SU-DHL-6 (cell line): ENCODE measurements around the gene MAML3.

Experiments
- H2AFZ ChIP-seq: fragments of 200-600 bp; sonication (generic); 2 replicates; pipeline ENCODE4 v1.6.1; 2014; ENCODE audit warnings: low read depth, mild to moderate bottlenecking, moderate library complexity, mixed read lengths, antibody characterized with exemption, low read length; ENCODE audit not compliant: severe bottlenecking
- H3F3A ChIP-seq: fragments of 200-600 bp; shearing (Covaris generic); 2 replicates; pipeline ENCODE4 v1.6.0; 2016; ENCODE audit warnings: antibody characterized with exemption, mild to moderate bottlenecking; ENCODE audit not compliant: insufficient read depth
- H3K27ac ChIP-seq: fragments of 200-600 bp; sonication (generic); 2 replicates; pipeline ENCODE4 v1.5.1; 2016; ENCODE audit warnings: low read depth, mild to moderate bottlenecking, low read length, moderate library complexity, mixed read lengths
- H3K27me3 ChIP-seq: fragments of 200-600 bp; sonication (generic), shearing (Covaris generic); 2 replicates; pipeline ENCODE4 v1.6.0; 2014; ENCODE audit warnings: mild to moderate bottlenecking, low read length
- H3K36me3 ChIP-seq: fragments of 200-600 bp; sonication (generic); 2 replicates; pipeline ENCODE4 v1.6.1; 2014; ENCODE audit warnings: mild to moderate bottlenecking, low read length, mixed read lengths
- H3K4me2 ChIP-seq: fragments of 300-600, 200-600 bp; shearing (Covaris generic), sonication (generic); 2 replicates; pipeline ENCODE4 v1.6.0; 2014; ENCODE audit warnings: low read length, low read depth, mild to moderate bottlenecking; ENCODE audit not compliant: poor library complexity, severe bottlenecking
- H3K4me3 ChIP-seq: fragments of 200-600 bp; sonication (generic); 2 replicates; pipeline ENCODE4 v1.5.1; 2014; ENCODE audit warnings: antibody characterized with exemption, low read length, mild to moderate bottlenecking, mixed read lengths; ENCODE audit not compliant: insufficient read depth, poor library complexity, severe bottlenecking
- H3K79me2 ChIP-seq: fragments of 200-600 bp; sonication (generic); 2 replicates; pipeline ENCODE4 v1.6.1; 2014; ENCODE audit warnings: mild to moderate bottlenecking, low read length, moderate library complexity; ENCODE audit not compliant: insufficient read depth
- H3K9ac ChIP-seq: fragments of 200-600 bp; sonication (generic); 2 replicates; pipeline ENCODE4 v1.7.0; 2014; ENCODE audit warnings: mild to moderate bottlenecking, low read length
- H3K9me2 ChIP-seq: fragments of 200-600 bp; sonication (generic); replicated peaks from 2 replicates; pipeline ENCODE4 v1.6.1; 2014; ENCODE audit warnings: low read length; ENCODE audit not compliant: insufficient read depth
- H3K9me3 ChIP-seq: fragments of 200-600 bp; sonication (generic); 2 replicates; pipeline ENCODE4 v1.6.1; 2014; ENCODE audit warnings: low read length, mixed read lengths; ENCODE audit not compliant: insufficient read depth
- H4K20me1 ChIP-seq: fragments of 200-600 bp; sonication (generic); 2 replicates; pipeline ENCODE4 v1.6.1; 2014; ENCODE audit warnings: low read depth, mild to moderate bottlenecking, antibody characterized with exemption, low read length, moderate library complexity, mixed read lengths
- CTCF ChIP-seq: fragments of 200-600 bp; sonication (generic); IDR thresholded peaks from one replicate; pipeline ENCODE4 v1.5.1; 2017; ENCODE audit warnings: antibody characterized with exemption, mild to moderate bottlenecking, low read length, moderate library complexity; ENCODE audit not compliant: insufficient read depth, poor library complexity, severe bottlenecking
- EZH2phosphoT487 ChIP-seq: fragments of 200-600 bp; sonication (generic), shearing (Covaris generic); conservative IDR thresholded peaks from 2 replicates; pipeline ENCODE4 v1.6.1; 2018; ENCODE audit warnings: mild to moderate bottlenecking, antibody characterized with exemption, low read length, moderate library complexity, mixed read lengths

MAML3 gene

GRCh38 chr4:139865537-139865936 is 288.4 kb downstream of the MAML3 start:
- Histone ChIP-seq H4K20me1 (no peaks in the 10 kb centered on the region), H3K9me2 (no peaks in the 10 kb centered on the region)

GRCh38 chr4:139863531-139863930 is 290.5 kb downstream of the MAML3 start:
- Histone ChIP-seq H3K36me3 (no peaks in the 10 kb centered on the region), H3K9me3 (no peaks in the 10 kb centered on the region), H3K4me2 (no peak overlapping the region), H3K9me2 (no peaks in the 10 kb centered on the region), H3K4me3 (no peak overlapping the region), H4K20me1 (no peaks in the 10 kb centered on the region), H3K9ac (no peak overlapping the region), H3K27me3 (no peaks in the 10 kb centered on the region), H3K27ac (no peak overlapping the region), H3F3A (no peaks in the 10 kb centered on the region), H3K79me2 (no peaks in the 10 kb centered on the region), H2AFZ (no peak overlapping the region)
- TF ChIP-seq EZH2phosphoT487 (no peak), CTCF (no peak)

More at GRCh38 chr4:139865537-139865936, 288.4 kb downstream of the MAML3 start:
- H3K27ac ChIP-seq: no peak overlapping the region
- no peak overlapping the region for H2AFZ ChIP-seq
- H3K4me2 ChIP-seq: no peak overlapping the region
- H3K79me2 ChIP-seq: no peaks in the 10 kb centered on the region
- no peak overlapping the region for H3K4me3 ChIP-seq
- no peaks in the 10 kb centered on the region for H3F3A ChIP-seq
- H3K27me3 ChIP-seq: no peaks in the 10 kb centered on the region
- no peak for TF ChIP-seq CTCF
- no peak for TF ChIP-seq EZH2phosphoT487
- H3K9me3 ChIP-seq: no peaks in the 10 kb centered on the region
- H3K36me3 ChIP-seq: no peaks in the 10 kb centered on the region
- H3K9ac ChIP-seq: no peak overlapping the region

DNA sequence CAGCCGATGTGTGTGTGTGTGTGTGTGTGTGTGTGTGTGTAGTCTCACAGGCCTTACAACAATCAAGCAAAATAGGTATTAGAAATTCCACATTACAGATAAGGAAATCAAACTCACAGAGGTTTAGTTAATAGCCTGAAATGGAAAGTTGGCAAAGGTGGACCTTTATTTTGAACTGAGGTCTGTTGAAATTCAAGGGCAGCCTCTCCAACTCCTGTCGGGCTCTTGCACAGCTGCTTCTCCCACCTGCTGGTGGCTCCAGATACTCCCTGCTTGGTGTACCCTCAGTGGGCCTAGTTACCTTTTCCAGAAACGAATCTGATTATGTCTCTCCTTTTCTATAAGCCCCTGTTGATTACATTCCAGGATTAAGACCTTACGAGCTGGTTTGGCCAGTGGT is 292.5 kb downstream of the MAML3 start:
- H2AFZ ChIP-seq: no peak overlapping the region
- no peak for TF ChIP-seq EZH2phosphoT487
- no peak for TF ChIP-seq CTCF
- no peak overlapping the region for H3K4me2 ChIP-seq

DNA sequence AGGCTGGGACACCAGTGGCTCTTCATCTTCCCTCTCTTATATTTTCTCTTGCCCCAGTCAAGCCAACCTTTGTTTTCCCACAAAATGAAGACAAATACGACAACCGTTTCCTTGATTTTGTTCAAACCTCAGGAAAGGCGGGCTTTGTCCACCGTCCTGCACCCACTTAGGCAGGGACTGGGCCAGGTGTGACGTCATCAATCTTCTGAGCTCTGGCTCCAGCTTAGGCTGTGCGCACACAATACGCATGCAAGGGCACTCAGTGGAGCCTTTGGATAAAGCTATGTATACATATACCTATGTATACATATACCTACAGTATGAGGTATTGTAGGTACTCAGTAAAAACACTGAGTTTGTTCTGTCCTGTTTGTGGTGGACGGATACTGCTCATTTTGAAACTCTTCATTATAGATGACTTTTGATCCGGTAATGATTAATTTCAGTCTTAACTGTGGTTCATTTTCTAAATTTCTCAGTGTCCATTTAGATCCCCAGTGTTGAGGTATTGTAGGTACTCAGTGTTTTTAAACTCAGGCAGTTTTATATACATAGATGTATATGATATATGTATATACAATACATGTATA is 293.5 kb downstream of the MAML3 start:
- Histone ChIP-seq H3K4me2 (no peak overlapping the region), H3K9ac (no peak overlapping the region), H4K20me1 (no peaks in the 10 kb centered on the region), H3K36me3 (no peaks in the 10 kb centered on the region), H3K9me2 (no peaks in the 10 kb centered on the region), H3K79me2 (no peaks in the 10 kb centered on the region), H2AFZ (no peak overlapping the region), H3K27me3 (no peaks in the 10 kb centered on the region), H3K27ac (no peak overlapping the region), H3K9me3 (no peaks in the 10 kb centered on the region), H3F3A (no peaks in the 10 kb centered on the region), H3K4me3 (no peak overlapping the region)
- TF ChIP-seq EZH2phosphoT487 (no peak), CTCF (no peak)

More for the DNA sequence above, 292.5 kb downstream of the MAML3 start:
- Histone ChIP-seq H4K20me1 (no peaks in the 10 kb centered on the region), H3K9ac (no peak overlapping the region), H3K27me3 (no peaks in the 10 kb centered on the region), H3K9me2 (no peaks in the 10 kb centered on the region), H3K79me2 (no peaks in the 10 kb centered on the region), H3K9me3 (no peaks in the 10 kb centered on the region), H3F3A (no peaks in the 10 kb centered on the region), H3K27ac (no peak overlapping the region), H3K36me3 (no peaks in the 10 kb centered on the region), H3K4me3 (no peak overlapping the region)
